Hypothalamus (tissue), 51 donors: Measurements from ENCODE around the gene CXorf49B.
"Not testable (repeated sequence)": the region's sequence is repeated elsewhere in the genome, so short reads cannot be mapped to it uniquely, and the experiment has no call there.

Source experiments
- DNase-seq, 51 donors: peaks; one replicate each; lab custom pipeline; 2025; lab: John Stamatoyannopoulos, UW

The CXorf49B gene

DNA sequence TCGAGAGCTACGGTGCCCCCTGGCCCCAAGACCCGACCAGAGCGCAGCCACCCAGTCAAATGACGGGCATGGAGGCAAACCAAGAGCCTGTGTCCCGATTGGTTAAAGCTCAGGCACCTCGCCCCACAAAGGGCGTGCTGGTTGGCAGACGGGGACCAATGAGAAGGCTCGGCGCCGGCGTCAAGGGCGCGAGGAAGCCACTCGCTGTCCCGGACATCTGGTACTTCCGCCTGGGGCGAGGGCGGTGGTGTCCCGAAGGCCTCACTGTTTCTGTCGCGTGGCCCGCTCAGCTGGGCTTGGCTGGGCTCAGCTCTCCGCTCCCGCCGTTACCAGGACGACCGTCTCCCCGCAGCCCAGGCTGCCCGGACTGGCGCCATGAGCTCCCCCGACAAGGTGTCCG is at the start of gene CXorf49B:
CXorf49B (plus strand) TSS at position 301 of the 400 bp plus-strand sequence; CDS start at position 376, 75 bp downstream.
- DNase-seq: not testable (repeated sequence)

DNA sequence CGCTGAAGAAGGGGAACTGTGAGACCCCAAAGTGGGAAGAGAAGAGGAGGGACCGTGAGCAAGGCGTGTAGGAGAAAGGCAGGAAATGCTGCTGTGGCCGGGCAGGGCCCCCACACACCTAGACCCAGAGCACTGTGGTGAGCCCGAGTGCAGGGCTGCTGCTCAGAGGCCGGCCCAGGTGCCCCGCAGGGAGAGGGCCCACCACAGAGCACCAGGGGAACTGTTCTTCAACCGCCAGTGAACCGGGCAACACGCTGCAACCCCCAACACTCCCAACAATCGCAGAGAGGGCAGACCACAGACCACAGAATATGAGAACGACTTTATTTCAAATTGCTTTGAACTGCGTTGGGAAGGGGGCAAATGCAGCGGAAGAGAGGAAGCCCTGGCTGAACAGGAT is 49.1 kb upstream of the CXorf49B start:
- not testable (repeated sequence) for DNase-seq

DNA sequence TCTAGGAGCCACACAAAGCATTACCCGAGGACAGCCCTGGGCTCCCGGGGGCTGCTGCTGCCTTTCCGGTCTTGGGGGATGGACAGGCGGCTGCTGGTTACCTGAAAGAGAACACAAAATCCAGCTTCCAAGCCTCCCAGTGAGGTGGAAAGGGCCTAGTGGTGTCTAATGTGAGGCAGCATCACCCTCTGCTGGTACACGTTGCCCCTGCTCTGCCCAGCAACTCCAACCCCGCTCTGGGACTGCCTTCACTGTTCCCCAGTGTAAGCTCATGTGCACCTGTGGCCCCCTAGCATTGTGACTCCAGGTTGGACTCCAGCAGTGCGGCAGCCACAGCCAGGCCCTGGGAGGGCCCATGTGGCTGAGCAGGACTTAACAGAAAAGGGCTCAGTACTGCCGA is 47.6 kb upstream of the CXorf49B start:
- not testable (repeated sequence) for DNase-seq

DNA sequence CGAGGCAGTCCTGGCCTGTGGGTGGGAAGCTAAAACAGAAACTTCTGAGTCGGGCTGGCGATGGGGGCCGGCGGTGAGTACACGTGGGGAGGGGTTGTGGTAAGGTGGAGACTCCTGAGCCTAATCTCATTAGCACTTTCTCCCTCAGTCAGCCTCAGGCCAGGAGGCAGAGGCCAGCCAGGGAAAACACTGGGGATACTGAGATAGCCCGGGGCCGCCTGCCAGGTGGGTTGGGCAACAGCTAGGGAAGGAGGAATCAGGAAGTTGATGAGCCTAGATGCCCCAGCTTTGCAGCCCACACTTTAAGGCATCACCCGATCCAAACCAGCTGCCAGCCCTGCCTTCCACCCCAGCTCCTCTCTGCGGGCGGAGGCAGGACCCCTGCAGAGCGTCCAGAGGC is 46.8 kb upstream of the CXorf49B start:
- DNase-seq: not testable (repeated sequence)

DNA sequence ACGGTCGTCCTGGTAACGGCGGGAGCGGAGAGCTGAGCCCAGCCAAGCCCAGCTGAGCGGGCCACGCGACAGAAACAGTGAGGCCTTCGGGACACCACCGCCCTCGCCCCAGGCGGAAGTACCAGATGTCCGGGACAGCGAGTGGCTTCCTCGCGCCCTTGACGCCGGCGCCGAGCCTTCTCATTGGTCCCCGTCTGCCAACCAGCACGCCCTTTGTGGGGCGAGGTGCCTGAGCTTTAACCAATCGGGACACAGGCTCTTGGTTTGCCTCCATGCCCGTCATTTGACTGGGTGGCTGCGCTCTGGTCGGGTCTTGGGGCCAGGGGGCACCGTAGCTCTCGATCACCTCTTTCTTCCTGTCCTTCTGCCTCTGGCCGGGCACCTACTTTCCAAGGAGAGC is 45.0 kb upstream of the CXorf49B start, which contains the start of gene CXorf49:
CXorf49 (minus strand) TSS at position 101 of the 400 bp plus-strand sequence. CDS start 134 bp downstream, outside the sequence.
- DNase-seq: not testable (repeated sequence)

DNA sequence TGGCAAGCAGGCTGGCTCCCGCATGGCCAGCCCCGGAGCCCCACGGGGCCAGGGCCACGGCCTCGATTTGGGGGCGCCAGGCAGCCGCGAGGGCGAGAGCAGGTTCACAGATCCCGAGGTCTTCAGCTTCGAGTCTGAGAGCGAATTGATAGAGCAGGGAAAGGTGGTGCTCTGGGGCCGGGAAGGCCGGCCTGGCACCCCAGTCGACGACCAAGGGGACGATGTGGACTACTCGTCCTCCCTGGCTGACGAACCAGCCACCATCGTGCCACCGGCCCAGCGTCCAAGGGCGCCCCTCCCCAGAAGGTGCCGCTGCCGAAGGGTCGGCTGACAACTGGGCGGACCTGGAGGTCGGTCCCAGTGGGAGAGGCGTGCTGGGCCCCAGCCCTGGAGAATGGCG is 44.0 kb upstream of the CXorf49B start:
- DNase-seq: not testable (repeated sequence)

DNA sequence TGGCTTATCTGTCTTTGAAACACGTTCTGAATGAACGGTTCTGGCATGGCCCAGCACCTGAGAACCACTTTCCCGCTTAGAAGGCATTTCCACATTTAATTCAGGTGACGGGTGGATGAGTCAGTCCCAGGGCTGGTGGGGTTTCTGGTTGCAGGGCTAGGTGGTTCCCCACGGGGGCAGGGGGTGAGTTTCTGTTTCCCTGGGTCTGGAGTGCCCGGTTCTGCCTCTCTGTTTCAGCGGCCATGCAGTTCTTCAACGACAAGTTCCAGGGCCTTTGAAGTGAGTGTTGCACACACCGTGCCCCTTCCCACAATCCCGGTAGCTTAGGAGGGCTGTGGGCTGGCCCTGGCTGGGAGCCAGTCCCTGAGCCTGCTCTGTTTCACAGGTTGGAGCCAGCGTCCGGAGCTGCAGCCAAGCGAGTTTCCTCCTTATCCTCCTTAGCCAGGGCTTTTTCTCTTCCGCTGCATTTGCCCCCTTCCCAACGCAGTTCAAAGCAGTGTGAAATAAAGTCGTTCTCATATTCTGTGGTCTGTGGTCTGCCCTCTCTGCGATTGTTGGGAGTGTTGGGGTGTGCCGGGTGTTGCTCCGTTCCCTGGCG is 42.8 kb upstream of the CXorf49B start:
- DNase-seq: not testable (repeated sequence)

DNA sequence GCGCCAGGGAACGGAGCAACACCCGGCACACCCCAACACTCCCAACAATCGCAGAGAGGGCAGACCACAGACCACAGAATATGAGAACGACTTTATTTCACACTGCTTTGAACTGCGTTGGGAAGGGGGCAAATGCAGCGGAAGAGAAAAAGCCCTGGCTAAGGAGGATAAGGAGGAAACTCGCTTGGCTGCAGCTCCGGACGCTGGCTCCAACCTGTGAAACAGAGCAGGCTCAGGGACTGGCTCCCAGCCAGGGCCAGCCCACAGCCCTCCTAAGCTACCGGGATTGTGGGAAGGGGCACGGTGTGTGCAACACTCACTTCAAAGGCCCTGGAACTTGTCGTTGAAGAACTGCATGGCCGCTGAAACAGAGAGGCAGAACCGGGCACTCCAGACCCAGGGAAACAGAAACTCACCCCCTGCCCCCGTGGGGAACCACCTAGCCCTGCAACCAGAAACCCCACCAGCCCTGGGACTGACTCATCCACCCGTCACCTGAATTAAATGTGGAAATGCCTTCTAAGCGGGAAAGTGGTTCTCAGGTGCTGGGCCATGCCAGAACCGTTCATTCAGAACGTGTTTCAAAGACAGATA is 2.4 kb upstream of the CXorf49B start:
- not testable (repeated sequence) for DNase-seq

DNA sequence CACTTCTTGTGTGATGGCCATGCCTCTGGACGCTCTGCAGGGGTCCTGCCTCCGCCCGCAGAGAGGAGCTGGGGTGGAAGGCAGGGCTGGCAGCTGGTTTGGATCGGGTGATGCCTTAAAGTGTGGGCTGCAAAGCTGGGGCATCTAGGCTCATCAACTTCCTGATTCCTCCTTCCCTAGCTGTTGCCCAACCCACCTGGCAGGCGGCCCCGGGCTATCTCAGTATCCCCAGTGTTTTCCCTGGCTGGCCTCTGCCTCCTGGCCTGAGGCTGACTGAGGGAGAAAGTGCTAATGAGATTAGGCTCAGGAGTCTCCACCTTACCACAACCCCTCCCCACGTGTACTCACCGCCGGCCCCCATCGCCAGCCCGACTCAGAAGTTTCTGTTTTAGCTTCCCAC is 1.7 kb downstream of the CXorf49B start:
- DNase-seq: not testable (repeated sequence)

DNA sequence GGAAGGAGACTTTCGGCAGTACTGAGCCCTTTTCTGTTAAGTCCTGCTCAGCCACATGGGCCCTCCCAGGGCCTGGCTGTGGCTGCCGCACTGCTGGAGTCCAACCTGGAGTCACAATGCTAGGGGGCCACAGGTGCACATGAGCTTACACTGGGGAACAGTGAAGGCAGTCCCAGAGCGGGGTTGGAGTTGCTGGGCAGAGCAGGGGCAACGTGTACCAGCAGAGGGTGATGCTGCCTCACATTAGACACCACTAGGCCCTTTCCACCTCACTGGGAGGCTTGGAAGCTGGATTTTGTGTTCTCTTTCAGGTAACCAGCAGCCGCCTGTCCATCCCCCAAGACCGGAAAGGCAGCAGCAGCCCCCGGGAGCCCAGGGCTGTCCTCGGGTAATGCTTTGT is 2.5 kb downstream of the CXorf49B start:
- not testable (repeated sequence) for DNase-seq

DNA sequence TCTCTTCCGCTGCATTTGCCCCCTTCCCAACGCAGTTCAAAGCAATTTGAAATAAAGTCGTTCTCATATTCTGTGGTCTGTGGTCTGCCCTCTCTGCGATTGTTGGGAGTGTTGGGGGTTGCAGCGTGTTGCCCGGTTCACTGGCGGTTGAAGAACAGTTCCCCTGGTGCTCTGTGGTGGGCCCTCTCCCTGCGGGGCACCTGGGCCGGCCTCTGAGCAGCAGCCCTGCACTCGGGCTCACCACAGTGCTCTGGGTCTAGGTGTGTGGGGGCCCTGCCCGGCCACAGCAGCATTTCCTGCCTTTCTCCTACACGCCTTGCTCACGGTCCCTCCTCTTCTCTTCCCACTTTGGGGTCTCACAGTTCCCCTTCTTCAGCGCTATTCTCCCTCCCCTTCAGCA is 4.0 kb downstream of the CXorf49B start:
- DNase-seq: not testable (repeated sequence)

DNA sequence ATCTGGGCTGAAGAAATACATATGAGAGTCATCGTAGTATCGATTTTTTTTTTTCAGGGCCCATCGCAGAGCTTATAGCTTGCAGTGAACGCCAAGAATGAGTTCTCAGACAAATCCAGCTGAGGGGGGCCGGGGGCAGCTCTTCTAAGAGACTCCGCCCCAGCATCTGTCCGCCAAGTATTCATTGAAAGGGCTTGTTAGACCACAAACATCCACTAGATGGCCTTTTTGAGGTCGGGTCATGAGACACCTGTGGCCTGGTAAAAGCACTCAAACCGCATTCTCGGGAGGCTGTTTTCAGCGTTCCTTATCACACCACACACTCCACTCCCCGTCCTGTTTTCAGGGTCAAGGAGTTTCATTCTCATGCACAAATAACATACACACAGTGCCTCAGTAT is 15.2 kb downstream of the CXorf49B start:
- DNase-seq: not testable (repeated sequence)

DNA sequence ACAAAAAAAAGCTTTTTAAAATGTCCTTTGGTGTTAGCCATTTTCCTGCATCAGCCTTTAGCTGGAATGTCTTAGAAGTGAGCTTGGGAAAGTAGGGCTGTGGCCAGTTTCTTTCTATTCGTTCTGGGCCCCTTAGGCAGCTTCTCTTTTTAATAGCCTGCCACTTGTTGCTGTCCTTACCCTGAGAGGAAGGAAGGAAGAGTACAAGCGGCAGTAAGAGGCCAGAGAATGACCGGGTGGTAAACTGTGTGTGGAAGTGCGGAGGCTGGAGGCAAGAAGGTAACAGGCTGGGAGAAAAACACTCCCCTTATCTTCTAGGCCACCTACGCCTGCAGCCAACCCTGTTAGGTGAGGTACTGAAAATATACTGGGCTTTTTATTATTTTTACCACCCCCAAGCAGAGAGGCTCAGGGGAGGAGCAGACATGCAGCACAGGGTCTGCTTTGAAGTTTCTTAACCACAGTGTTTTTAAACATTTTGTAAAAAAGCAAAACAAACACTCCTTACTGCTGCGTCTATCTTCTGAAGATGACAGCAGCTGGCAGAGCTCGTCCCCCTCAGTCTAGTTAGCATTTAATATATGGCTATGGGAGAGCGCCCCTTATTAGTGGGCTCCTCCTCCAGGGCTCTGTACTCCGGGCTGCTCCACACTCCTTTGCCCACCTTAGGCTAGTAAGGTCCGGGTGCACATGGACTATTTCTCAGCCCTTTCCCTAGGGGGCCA is 19.2 kb downstream of the CXorf49B start:
- DNase-seq: not testable (repeated sequence)

DNA sequence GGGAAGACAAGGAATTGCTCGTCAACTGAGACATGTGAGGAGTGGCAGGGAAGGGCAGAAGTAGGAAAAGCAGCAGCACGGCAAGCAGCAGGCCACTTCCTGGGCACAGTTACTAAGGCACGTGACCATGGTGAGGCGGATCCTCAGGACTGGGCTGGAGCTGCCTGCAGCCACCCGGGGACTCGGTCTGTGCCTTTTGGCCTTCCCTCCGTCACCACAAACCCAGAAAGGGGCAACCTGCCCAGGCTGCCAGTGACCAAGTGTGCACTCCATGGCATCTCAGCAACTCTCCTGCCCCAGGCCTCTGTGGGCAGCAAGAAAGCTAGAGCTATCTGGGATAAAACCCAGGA is 19.8 kb downstream of the CXorf49B start:
- DNase-seq: not testable (repeated sequence)

DNA sequence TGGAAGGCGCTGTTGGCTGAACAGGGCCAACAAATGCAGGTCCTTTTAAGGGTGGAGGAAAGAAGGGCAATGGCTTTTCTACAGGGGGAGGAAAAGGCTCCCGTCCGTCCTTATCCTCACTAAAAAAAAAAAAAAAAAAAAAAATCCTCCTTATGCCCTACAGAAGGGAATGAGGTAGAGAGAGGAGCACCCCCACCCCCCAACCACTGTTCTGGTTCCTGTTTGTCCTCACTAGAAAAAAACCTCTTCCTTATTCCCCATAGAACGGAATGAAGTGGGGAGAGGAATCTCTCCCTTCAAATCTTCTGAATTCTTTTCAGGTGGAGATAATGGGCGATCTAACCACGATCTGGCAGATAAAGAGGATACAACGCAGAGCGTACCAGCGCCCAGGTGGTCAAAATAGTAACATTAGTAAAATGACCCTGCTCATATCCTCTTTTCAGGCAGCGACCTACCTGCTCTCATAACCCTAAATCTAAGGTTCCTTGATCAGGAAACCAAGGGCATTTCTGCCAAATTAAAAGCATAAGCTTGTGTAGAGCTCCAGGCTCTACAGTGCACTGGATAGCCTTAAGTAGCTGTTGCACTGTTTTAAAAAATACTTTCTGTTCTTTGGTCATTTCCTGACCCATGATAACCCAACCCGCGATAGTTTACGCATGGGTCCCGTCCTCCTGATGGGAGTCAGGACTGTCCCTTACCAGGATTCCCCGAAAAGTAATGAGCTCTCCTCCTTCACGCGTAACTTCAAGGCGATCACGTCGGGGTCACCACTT is 20.6 kb downstream of the CXorf49B start:
- not testable (repeated sequence) for DNase-seq

DNA sequence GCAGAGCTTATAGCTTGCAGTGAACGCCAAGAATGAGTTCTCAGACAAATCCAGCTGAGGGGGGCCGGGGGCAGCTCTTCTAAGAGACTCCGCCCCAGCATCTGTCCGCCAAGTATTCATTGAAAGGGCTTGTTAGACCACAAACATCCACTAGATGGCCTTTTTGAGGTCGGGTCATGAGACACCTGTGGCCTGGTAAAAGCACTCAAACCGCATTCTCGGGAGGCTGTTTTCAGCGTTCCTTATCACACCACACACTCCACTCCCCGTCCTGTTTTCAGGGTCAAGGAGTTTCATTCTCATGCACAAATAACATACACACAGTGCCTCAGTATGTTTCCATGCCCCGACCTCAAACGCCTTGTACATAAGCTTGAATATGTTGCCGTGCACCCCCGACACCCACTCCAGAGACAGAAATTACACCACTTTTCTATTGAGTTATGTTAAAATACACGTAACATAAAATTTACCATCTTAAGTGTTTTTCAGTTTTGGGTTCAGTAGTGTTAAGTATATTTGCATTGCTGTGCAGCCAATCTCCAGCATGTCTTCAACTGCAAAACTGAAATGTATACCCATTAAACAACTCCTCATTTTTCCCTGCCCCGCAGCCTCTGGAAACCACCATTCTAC is 21.3 kb downstream of the CXorf49B start:
- DNase-seq: not testable (repeated sequence)

DNA sequence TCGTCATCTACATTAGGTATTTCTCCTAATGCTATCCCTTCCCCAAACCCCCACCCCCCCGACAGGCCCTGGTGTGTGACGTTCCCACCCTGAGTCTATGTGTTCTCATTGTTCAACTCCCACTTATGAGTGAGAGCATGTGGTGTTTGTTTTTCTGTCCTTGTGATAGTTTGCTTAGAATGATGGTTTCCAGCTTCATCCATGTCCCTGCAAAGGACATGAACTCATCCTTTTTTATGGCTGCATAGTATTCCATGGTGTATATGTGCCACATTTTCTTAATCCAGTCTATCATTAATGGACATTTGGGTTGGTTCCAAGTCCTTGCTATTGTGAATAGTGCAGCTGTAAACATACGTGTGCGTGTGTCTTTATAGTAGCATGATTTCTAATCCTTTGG is 43.3 kb downstream of the CXorf49B start:
- not testable (repeated sequence) for DNase-seq

DNA sequence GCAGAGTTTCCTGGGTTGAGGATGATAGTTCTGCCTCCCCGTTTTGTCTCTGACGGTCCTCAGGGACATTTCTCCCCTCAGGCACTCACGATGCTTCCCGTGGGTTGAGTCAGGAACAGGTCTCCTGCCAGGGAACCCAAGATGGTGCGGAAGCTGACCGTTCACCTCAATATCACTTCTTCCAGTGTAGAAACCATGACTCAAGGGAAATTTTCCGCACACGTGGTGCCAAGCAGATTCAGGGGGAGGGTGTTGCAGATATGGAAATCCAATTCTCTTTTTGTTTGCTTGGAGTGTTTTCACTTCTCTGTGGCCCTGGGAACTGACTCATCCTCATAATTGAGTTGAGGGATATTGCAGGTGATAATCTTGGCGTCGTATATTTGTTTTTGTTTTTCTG is 46.7 kb downstream of the CXorf49B start:
- DNase-seq: no peak

DNA sequence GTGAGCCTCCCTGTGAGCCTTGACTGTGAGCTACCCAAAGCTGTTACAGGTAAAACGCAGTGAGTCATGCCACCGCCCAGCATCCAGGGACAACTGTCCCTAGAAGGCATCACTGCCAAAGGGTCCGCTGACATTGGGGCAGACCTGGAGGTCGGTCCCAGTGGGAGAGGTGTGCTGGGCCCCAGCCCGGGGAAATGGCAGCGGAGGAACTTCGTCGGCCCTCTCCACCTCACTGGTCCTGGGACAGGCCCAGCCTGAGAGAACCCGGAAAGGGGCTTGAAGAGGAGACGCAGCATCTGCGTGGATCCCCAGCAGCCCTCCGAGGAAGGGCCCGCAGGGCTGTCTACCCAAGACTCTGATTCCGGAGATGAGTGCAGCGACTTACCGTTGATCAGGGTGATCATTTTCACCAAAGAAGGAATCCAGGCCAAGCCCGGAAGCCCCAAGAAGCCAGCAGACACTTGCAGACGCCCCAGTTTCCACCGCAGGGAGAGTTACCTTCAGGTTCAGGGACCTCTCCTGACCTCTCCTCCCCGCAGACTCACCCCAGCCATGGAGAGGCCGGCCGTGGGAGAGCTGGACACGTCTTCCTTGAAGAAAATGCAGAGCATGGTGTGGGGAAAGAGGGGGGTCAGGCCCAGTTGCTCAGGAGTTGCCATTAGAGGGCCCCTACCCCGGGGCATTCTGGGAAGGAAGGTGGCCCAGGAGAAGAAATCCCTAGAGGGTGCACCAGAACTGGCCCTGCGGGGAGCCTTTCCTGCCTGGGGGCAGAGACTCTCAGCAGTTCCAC is 51.2 kb downstream of the CXorf49B start:
- DNase-seq: no peak
